Type B pancreatic cell (in vitro differentiated cells): ENCODE results near the gene BBX. TPM values are rescaled to one million over a fixed set of nuclear protein-coding genes. Genes with fewer than 3 reads are reported as not detected.
A peak's percentile ranks its signal among the peaks of the same experiment; 100 is the strongest.

ENCODE experiments used
- DNase-seq: peaks from one replicate; pipeline ENCODE4 v3.0.0; 2021; ENCODE audit warnings: mixed read lengths; ENCODE audit not compliant: unreplicated experiment; ENCODE audit errors: extremely low spot score
- H3K27ac Mint-ChIP-seq: 2 replicates; pipeline ENCODE4 v1.8.0; 2021; ENCODE audit warnings: mild to moderate bottlenecking, mixed read lengths
- H3K27me3 Mint-ChIP-seq: 2 replicates; pipeline ENCODE4 v1.8.0; 2021; ENCODE audit warnings: mixed read lengths
- H3K36me3 Mint-ChIP-seq: 2 replicates; pipeline ENCODE4 v1.8.0; 2021; ENCODE audit warnings: mixed read lengths
- H3K4me1 Mint-ChIP-seq: one replicate; pipeline ENCODE4 v1.8.0; 2021; ENCODE audit warnings: mixed read lengths; ENCODE audit not compliant: unreplicated experiment
- H3K4me3 Mint-ChIP-seq: 2 replicates; pipeline ENCODE4 v1.8.0; 2021; ENCODE audit warnings: mild to moderate bottlenecking, mixed read lengths
- H3K9me3 Mint-ChIP-seq: 2 replicates; pipeline ENCODE4 v1.8.0; 2021; ENCODE audit warnings: mixed read lengths
- CTCF ChIP-seq: fragments of 200-600 bp; sonication (generic); conservative IDR thresholded peaks from 2 replicates; pipeline ENCODE4 v1.5.0; 2021; ENCODE audit warnings: antibody characterized with exemption, mild to moderate bottlenecking
- total RNA-seq: library from RNA; stranded (reverse); gene quantifications from 2 replicates; pipeline ENCODE4 v1.2.1, GENCODE V29; 2021; ENCODE audit warnings: low replicate concordance

BBX gene
- total RNA-seq, 1 donor from 2014 or later: 52.8 TPM

GRCh38 chr3:107619549-107619948, 96.8 kb downstream of the BBX start:
- H3K27ac Mint-ChIP-seq: no peak overlapping the region
- peaks cover 19% of the 10 kb centered on the region for H3K4me1 Mint-ChIP-seq
- no peak overlapping the region for H3K4me3 Mint-ChIP-seq
- TF ChIP-seq CTCF: no peak
- no peaks in the 10 kb centered on the region for H3K27me3 Mint-ChIP-seq
- DNase-seq: no peak
- H3K36me3 Mint-ChIP-seq: peaks cover 5% of the 10 kb centered on the region
- no peaks in the 10 kb centered on the region for H3K9me3 Mint-ChIP-seq

- DNase-seq: no peak
- Mint-ChIP-seq H3K27me3 (no peaks in the 10 kb centered on the region), H3K4me1 (peaks cover 19% of the 10 kb centered on the region), H3K4me3 (no peak overlapping the region), H3K9me3 (no peaks in the 10 kb centered on the region), H3K27ac (no peak overlapping the region), H3K36me3 (peaks cover 5% of the 10 kb centered on the region)
- TF ChIP-seq CTCF: no peak
These were observed 97.8 kb downstream of the BBX start for GRCh38 chr3:107620534-107620933.

GRCh38 chr3:107621465-107621864, 98.7 kb downstream of the BBX start:
- Mint-ChIP-seq H3K9me3 (no peaks in the 10 kb centered on the region), H3K4me3 (no peak overlapping the region), H3K27me3 (no peaks in the 10 kb centered on the region), H3K27ac (no peak overlapping the region), H3K36me3 (peaks cover 5% of the 10 kb centered on the region), H3K4me1 (peaks cover 19% of the 10 kb centered on the region)
- no peak for DNase-seq
- TF ChIP-seq CTCF: no peak

GRCh38 chr3:107627962-107628542, 105.3 kb downstream of the BBX start:
- Mint-ChIP-seq H3K9me3 (no peaks in the 10 kb centered on the region), H3K4me1 (peaks cover 4% of the 10 kb centered on the region), H3K27me3 (no peaks in the 10 kb centered on the region), H3K36me3 (no peaks in the 10 kb centered on the region), H3K27ac (no peak overlapping the region), H3K4me3 (no peak overlapping the region)
- TF ChIP-seq CTCF: peak; percentile 52
- no peak for DNase-seq

GRCh38 chr3:107629566-107629965, 106.8 kb downstream of the BBX start:
- Mint-ChIP-seq H3K36me3 (no peaks in the 10 kb centered on the region), H3K27ac (no peak overlapping the region), H3K9me3 (no peaks in the 10 kb centered on the region), H3K4me3 (no peak overlapping the region), H3K27me3 (no peaks in the 10 kb centered on the region), H3K4me1 (peaks cover 8% of the 10 kb centered on the region)
- TF ChIP-seq CTCF: no peak
- no peak for DNase-seq

- Mint-ChIP-seq H3K4me1 (peaks cover 8% of the 10 kb centered on the region), H3K27me3 (no peaks in the 10 kb centered on the region), H3K9me3 (no peaks in the 10 kb centered on the region), H3K27ac (no peak overlapping the region), H3K4me3 (no peak overlapping the region), H3K36me3 (no peaks in the 10 kb centered on the region)
- DNase-seq: no peak
- TF ChIP-seq CTCF: no peak
These were observed 108.0 kb downstream of the BBX start for GRCh38 chr3:107630779-107631178.
